A549 (cell line): ENCODE measurements around the gene SLAMF1. TPM values are rescaled to one million over a fixed set of nuclear protein-coding genes. Genes with fewer than 3 reads are reported as not detected.

Source experiments
- ATAC-seq, 2 experiments: fragments of 200-7000 bp in 1 of 2; fragments of >200 bp in 1 of 2; cut with Nextera tagmentation in 1 of 2; cut with Tn5 transposase in 1 of 2; 3 replicates each; pipeline versions ENCODE4 v1.8.0 to v1.9.1; 2018 to 2020; ENCODE audit warnings: mild to moderate bottlenecking in 1 of 2, moderate library complexity in 1 of 2
- CTCF ChIA-PET: fragments of 300-600 bp; sonication (Branson Sonifier 250); formaldehyde crosslinking; extraction: SDS; loops from one replicate; lab custom pipeline; 2021; ENCODE audit warnings: antibody characterized with exemption, inconsistent platforms; lab: Yijun Ruan, JAX
- POLR2A ChIA-PET: fragments of 350-600 bp; formaldehyde crosslinking; extraction: SDS; loops from one replicate; lab custom pipeline; 2021; ENCODE audit warnings: antibody characterized with exemption, inconsistent platforms; lab: Yijun Ruan, JAX
- DNase-seq, 2 experiments: peaks; one replicate each; pipeline versions ENCODE4 v3.0.0 to v3.0.0-alpha.2; 2011 to 2016; ENCODE audit warnings: low read depth in 1 of 2, low spot score in 1 of 2
- FAIRE-seq: peaks from 2 replicates; lab custom pipeline; 2011; peaks lifted over from hg19 to GRCh38; lab: Jason Lieb, UNC
- H3K27ac ChIP-seq, 2 experiments: fragments of >200 bp; sonication (Bioruptor Twin); formaldehyde crosslinking; 3 replicates each; pipeline ENCODE4 v1.5.1; 2016 to 2017
- H3K4me1 ChIP-seq: fragments of >200 bp; sonication (Bioruptor Twin); formaldehyde crosslinking; 3 replicates; pipeline ENCODE4 v1.6.1; 2016
- H3K4me2 ChIP-seq: fragments of >200 bp; sonication (Bioruptor Twin); formaldehyde crosslinking; 3 replicates; pipeline ENCODE4 v1.6.1; 2016
- H3K4me3 ChIP-seq: fragments of >200 bp; sonication (Bioruptor Twin); formaldehyde crosslinking; 3 replicates; pipeline ENCODE4 v1.5.1; 2016
- H3K9me3 ChIP-seq: fragments of >200 bp; sonication (Bioruptor Twin); formaldehyde crosslinking; 3 replicates; pipeline ENCODE4 v1.6.1; 2016
- BHLHE40 ChIP-seq: IDR thresholded peaks from 2 replicates; pipeline ENCODE4 v1.6.1; 2012; ENCODE audit warnings: low read depth, low read length, inconsistent platforms
- CBX8 ChIP-seq: fragments of 200-600 bp; sonication (generic); IDR thresholded peaks from 2 replicates; pipeline ENCODE4 v1.6.1; 2016
- CEBPB ChIP-seq, 2 experiments: fragments of >200 bp in 1 of 2; sonication (Bioruptor Twin) in 1 of 2; formaldehyde crosslinking in 1 of 2; IDR thresholded peaks; 2 replicates each; pipeline ENCODE4 v1.6.1; 2012 to 2016
- CHD2 ChIP-seq: fragments of 150-350 bp; IDR thresholded peaks from 2 replicates; pipeline ENCODE4 v1.6.1; 2014; ENCODE audit warnings: low read length; ENCODE audit not compliant: partially characterized antibody
- EP300 ChIP-seq, 2 experiments: fragments of >200 bp; sonication (Bioruptor Twin); formaldehyde crosslinking; IDR thresholded peaks; 2 replicates in 1 of 2; 3 replicates in 1 of 2; pipeline ENCODE4 v1.6.1; 2016 to 2017
- ESRRA ChIP-seq: fragments of 150-350 bp; IDR thresholded peaks from 2 replicates; pipeline ENCODE4 v1.6.1; 2014; ENCODE audit warnings: mild to moderate bottlenecking, low read length, borderline replicate concordance
- FOSB ChIP-seq: fragments of 250-450 bp; sonication (Bioruptor Pico); IDR thresholded peaks from 2 replicates; pipeline ENCODE4 v1.5.0; 2020; ENCODE audit warnings: mild to moderate bottlenecking, moderate library complexity
- FOSL2 ChIP-seq, 2 experiments: fragments of 450-650 bp in 1 of 2; fragments of >200 bp in 1 of 2; sonication (Bioruptor Twin) in 1 of 2; formaldehyde crosslinking; IDR thresholded peaks; 2 replicates each; pipeline versions ENCODE4 v1.5.0 to v1.6.1; 2016 to 2020; ENCODE audit warnings: mild to moderate bottlenecking in 1 of 2, moderate library complexity in 1 of 2
- HDAC2 ChIP-seq: fragments of 200-600 bp; sonication (generic); IDR thresholded peaks from 2 replicates; pipeline ENCODE4 v1.6.1; 2016
- HOXB13 ChIP-seq: fragments of 250-450 bp; sonication (Bioruptor Pico); IDR thresholded peaks from 2 replicates; pipeline ENCODE4 v1.5.0; 2020; ENCODE audit warnings: low read depth, mild to moderate bottlenecking, moderate library complexity
- HOXB5 ChIP-seq: fragments of 250-450 bp; sonication (Bioruptor Pico); IDR thresholded peaks from 2 replicates; pipeline ENCODE4 v1.5.0; 2020; ENCODE audit warnings: mild to moderate bottlenecking, moderate library complexity
- KDM1A ChIP-seq: fragments of 200-600 bp; sonication (generic); IDR thresholded peaks from 2 replicates; pipeline ENCODE4 v1.6.1; 2016; ENCODE audit warnings: low read depth, mild to moderate bottlenecking
- MAZ ChIP-seq: fragments of 150-350 bp; IDR thresholded peaks from 2 replicates; pipeline ENCODE4 v1.6.1; 2014; ENCODE audit warnings: antibody characterized with exemption, low read depth, low read length, borderline replicate concordance
- POLR2A ChIP-seq: IDR thresholded peaks from 2 replicates; pipeline ENCODE4 v1.6.1; 2012; ENCODE audit warnings: mild to moderate bottlenecking, low read length
- POLR2AphosphoS2 ChIP-seq: conservative IDR thresholded peaks from 2 replicates; pipeline ENCODE4 v1.6.1; 2012; ENCODE audit warnings: low read length, improper control_type of control experiment, inconsistent platforms
- RAD21 ChIP-seq, 2 experiments: fragments of >200 bp in 1 of 2; sonication (Bioruptor Twin) in 1 of 2; formaldehyde crosslinking in 1 of 2; IDR thresholded peaks in 1 of 2; conservative IDR thresholded peaks in 1 of 2; 2 replicates in 1 of 2; 3 replicates in 1 of 2; pipeline ENCODE4 v1.6.1; 2012 to 2018; ENCODE audit warnings: inconsistent platforms in 1 of 2
- RARB ChIP-seq: fragments of 250-450 bp; sonication (Bioruptor Pico); IDR thresholded peaks from 2 replicates; pipeline ENCODE4 v1.8.0; 2021; ENCODE audit warnings: mild to moderate bottlenecking, moderate library complexity
- RCOR1 ChIP-seq: fragments of 150-350 bp; IDR thresholded peaks from 2 replicates; pipeline ENCODE4 v1.6.1; 2014; ENCODE audit warnings: antibody characterized with exemption, low read length, low read depth
- RFX5 ChIP-seq: fragments of 450-650 bp; IDR thresholded peaks from 2 replicates; pipeline ENCODE4 v1.7.1; 2014; ENCODE audit warnings: antibody characterized with exemption, mild to moderate bottlenecking, moderate library complexity
- SMC3 ChIP-seq: fragments of >200 bp; sonication (Bioruptor Twin); formaldehyde crosslinking; IDR thresholded peaks from 3 replicates; pipeline ENCODE4 v1.6.1; 2018; ENCODE audit warnings: inconsistent platforms
- TFCP2L1 ChIP-seq: fragments of 250-450 bp; sonication (Bioruptor Pico); IDR thresholded peaks from 2 replicates; pipeline ENCODE4 v1.5.0; 2021; ENCODE audit warnings: mild to moderate bottlenecking
- TP53 ChIP-seq: fragments of 250-450 bp; sonication (Bioruptor Pico); IDR thresholded peaks from 2 replicates; pipeline ENCODE4 v1.5.0; 2021; ENCODE audit warnings: mild to moderate bottlenecking, moderate library complexity
- ZFP36 ChIP-seq: fragments of 450-650 bp; IDR thresholded peaks from 2 replicates; pipeline ENCODE4 v1.6.1; 2014; ENCODE audit warnings: borderline replicate concordance; ENCODE audit not compliant: partially characterized antibody
- WGBS: methylation state at CpG from one replicate; pipeline ENCODE4 v1.1.6; 2017; ENCODE audit errors: missing lambda C conversion rate; 5-methylcytosine and 5-hydroxymethylcytosine counted together
- polyA plus RNA-seq, 4 experiments: library from polyadenylated mRNA; depleted of rRNA in 3 of 4; stranded (reverse); fragments of >200 nt; fragmentation: RNase III in 1 of 4; extraction: RNeasy Plus Mini Kit Qiagen cat#74134 plus additional on column Dnase treatment in 1 of 4; gene quantifications; 2 replicates in 3 of 4; 3 replicates in 1 of 4; pipeline ENCODE4 v1.2.3, GENCODE V29; 2011 to 2017
- TF ChIP-seq, protein P1 (sequence below): fragments of 250-450 bp; sonication (Bioruptor Pico); IDR thresholded peaks from 2 replicates; pipeline ENCODE4 v1.5.0; 2021; ENCODE audit warnings: mild to moderate bottlenecking, moderate library complexity, borderline replicate concordance
- TF ChIP-seq, protein P2 (sequence below): IDR thresholded peaks from 2 replicates; pipeline ENCODE4 v1.6.1; 2012
- TF ChIP-seq, protein P3 (sequence below): fragments of >200 bp; sonication (Bioruptor Twin); formaldehyde crosslinking; IDR thresholded peaks from 3 replicates; pipeline ENCODE4 v1.6.1; 2016
- TF ChIP-seq, protein P4 (sequence below): fragments of 450-650 bp; IDR thresholded peaks from 2 replicates; pipeline ENCODE4 v1.6.1; 2014; ENCODE audit warnings: antibody characterized with exemption
- TF ChIP-seq, protein P5 (sequence below): fragments of 200-600 bp; sonication (generic); IDR thresholded peaks from 2 replicates; pipeline ENCODE4 v1.6.1; 2016; ENCODE audit warnings: antibody characterized with exemption, mild to moderate bottlenecking, moderate library complexity
- TF ChIP-seq, protein P6 (sequence below): fragments of 250-450 bp; sonication (Bioruptor Pico); IDR thresholded peaks from 2 replicates; pipeline ENCODE4 v1.5.0; 2020; ENCODE audit warnings: low read depth, mild to moderate bottlenecking, moderate library complexity

The SLAMF1 gene
- polyA plus RNA-seq, 2 of the 4 experiments (the other 2 are of a cell fraction) = not detected

DNA sequence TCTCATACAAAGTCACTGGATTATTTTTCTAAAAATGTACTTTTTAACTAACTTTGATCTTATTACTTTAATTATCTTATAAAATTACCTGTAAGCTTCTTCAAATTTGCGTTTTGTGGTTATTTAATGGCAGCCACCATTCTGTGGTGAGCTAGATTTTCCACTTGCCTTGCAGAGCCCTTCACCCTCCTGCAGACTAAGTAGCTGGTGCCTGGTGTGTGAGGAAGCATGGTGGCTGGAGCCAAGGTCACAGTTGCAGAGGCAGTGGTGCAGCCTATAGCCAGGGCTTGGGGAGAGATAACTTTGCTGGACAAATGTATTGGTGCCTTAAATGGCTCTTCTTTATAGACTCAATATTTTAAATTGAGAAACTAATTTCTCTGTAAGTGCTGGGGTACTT is 56.4 kb downstream of the SLAMF1 start:
- Histone ChIP-seq H3K4me2 (no peak overlapping the region), H3K9me3 (no peaks in the 10 kb centered on the region), H3K4me1 (no peaks in the 10 kb centered on the region), H3K27ac (no peak overlapping the region), H3K4me3 (no peak overlapping the region)
- no peak for FAIRE-seq
- WGBS = 13% methylated on average over 1 of the region's 1 CpG
- CTCF ChIA-PET = interaction anchor here (1.4 to 2.4 kb wide), 2 partner anchors 16 to 85 kb away, joined by 3 to 16 read pairs; no protein-coding TSS in a partner anchor
- no peak for DNase-seq
- POLR2A ChIA-PET = no interaction called here
- TF ChIP-seq, protein P1, sequence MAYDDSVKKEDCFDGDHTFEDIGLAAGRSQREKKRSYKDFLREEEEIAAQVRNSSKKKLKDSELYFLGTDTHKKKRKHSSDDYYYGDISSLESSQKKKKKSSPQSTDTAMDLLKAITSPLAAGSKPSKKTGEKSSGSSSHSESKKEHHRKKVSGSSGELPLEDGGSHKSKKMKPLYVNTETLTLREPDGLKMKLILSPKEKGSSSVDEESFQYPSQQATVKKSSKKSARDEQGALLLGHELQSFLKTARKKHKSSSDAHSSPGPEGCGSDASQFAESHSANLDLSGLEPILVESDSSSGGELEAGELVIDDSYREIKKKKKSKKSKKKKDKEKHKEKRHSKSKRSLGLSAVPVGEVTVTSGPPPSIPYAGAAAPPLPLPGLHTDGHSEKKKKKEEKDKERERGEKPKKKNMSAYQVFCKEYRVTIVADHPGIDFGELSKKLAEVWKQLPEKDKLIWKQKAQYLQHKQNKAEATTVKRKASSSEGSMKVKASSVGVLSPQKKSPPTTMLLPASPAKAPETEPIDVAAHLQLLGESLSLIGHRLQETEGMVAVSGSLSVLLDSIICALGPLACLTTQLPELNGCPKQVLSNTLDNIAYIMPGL (CRISPR knock-in tag) = no peak
- TF ChIP-seq TFCP2L1 (CRISPR knock-in tag) = no peak
- no peak for TF ChIP-seq RARB (CRISPR knock-in tag)
- no peak for TF ChIP-seq FOSB (CRISPR knock-in tag)
- no peak for TF ChIP-seq HOXB13
- TF ChIP-seq, protein P2, sequence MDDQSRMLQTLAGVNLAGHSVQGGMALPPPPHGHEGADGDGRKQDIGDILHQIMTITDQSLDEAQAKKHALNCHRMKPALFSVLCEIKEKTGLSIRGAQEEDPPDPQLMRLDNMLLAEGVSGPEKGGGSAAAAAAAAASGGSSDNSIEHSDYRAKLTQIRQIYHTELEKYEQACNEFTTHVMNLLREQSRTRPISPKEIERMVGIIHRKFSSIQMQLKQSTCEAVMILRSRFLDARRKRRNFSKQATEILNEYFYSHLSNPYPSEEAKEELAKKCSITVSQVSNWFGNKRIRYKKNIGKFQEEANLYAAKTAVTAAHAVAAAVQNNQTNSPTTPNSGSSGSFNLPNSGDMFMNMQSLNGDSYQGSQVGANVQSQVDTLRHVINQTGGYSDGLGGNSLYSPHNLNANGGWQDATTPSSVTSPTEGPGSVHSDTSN = no peak
- TF ChIP-seq ESRRA = no peak
- no peak for TF ChIP-seq RAD21 (conservative IDR thresholded peaks at IDR 0.05 in 1 of 2, IDR thresholded peaks at IDR 0.05 in 1 of 2)
- no peak for TF ChIP-seq HDAC2
- TF ChIP-seq, protein P3, sequence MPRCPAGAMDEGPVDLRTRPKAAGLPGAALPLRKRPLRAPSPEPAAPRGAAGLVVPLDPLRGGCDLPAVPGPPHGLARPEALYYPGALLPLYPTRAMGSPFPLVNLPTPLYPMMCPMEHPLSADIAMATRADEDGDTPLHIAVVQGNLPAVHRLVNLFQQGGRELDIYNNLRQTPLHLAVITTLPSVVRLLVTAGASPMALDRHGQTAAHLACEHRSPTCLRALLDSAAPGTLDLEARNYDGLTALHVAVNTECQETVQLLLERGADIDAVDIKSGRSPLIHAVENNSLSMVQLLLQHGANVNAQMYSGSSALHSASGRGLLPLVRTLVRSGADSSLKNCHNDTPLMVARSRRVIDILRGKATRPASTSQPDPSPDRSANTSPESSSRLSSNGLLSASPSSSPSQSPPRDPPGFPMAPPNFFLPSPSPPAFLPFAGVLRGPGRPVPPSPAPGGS = no peak
- no peak for TF ChIP-seq TP53 (CRISPR knock-in tag)
- no peak for TF ChIP-seq EP300 (IDR thresholded peaks at IDR 0.05)
- no peak for TF ChIP-seq POLR2A
- no peak for TF ChIP-seq SMC3
- TF ChIP-seq MAZ = no peak
- no peak for TF ChIP-seq CBX8
- TF ChIP-seq, protein P4, sequence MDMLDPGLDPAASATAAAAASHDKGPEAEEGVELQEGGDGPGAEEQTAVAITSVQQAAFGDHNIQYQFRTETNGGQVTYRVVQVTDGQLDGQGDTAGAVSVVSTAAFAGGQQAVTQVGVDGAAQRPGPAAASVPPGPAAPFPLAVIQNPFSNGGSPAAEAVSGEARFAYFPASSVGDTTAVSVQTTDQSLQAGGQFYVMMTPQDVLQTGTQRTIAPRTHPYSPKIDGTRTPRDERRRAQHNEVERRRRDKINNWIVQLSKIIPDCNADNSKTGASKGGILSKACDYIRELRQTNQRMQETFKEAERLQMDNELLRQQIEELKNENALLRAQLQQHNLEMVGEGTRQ = no peak
- TF ChIP-seq, protein P5, sequence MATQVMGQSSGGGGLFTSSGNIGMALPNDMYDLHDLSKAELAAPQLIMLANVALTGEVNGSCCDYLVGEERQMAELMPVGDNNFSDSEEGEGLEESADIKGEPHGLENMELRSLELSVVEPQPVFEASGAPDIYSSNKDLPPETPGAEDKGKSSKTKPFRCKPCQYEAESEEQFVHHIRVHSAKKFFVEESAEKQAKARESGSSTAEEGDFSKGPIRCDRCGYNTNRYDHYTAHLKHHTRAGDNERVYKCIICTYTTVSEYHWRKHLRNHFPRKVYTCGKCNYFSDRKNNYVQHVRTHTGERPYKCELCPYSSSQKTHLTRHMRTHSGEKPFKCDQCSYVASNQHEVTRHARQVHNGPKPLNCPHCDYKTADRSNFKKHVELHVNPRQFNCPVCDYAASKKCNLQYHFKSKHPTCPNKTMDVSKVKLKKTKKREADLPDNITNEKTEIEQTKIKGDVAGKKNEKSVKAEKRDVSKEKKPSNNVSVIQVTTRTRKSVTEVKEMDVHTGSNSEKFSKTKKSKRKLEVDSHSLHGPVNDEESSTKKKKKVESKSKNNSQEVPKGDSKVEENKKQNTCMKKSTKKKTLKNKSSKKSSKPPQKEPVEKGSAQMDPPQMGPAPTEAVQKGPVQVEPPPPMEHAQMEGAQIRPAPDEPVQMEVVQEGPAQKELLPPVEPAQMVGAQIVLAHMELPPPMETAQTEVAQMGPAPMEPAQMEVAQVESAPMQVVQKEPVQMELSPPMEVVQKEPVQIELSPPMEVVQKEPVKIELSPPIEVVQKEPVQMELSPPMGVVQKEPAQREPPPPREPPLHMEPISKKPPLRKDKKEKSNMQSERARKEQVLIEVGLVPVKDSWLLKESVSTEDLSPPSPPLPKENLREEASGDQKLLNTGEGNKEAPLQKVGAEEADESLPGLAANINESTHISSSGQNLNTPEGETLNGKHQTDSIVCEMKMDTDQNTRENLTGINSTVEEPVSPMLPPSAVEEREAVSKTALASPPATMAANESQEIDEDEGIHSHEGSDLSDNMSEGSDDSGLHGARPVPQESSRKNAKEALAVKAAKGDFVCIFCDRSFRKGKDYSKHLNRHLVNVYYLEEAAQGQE = no peak
- TF ChIP-seq RFX5 = no peak
- no peak for ATAC-seq

DNA sequence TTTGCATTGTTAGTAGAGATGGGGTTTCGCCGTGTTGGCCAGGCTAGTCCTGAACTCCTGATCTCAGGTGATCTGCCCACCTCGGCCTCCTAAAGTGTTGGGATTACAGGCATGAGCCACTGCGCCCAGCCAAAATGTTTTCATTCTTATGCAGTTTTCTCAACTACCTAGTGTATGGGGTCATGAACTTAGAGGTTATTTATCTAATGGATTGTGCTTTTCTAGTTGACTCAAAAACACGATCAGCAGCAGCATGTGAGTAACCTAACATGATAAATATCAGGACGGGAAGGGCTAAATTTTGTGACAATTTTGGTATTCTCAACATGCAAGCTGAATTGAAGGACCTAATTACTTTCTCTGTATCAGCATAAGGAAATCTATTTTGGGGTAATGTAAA is 58.4 kb downstream of the SLAMF1 start:
- Histone ChIP-seq H3K4me3 (no peak overlapping the region), H3K4me2 (no peak overlapping the region), H3K27ac (no peak overlapping the region), H3K4me1 (no peaks in the 10 kb centered on the region), H3K9me3 (0 out of 3 replicates have a peak, but pooled peaks cover under 1% of the 10 kb centered on the region)
- ChIA-PET CTCF (no interaction called here), POLR2A (no interaction called here)
- 57% methylated on average over 6 of the region's 6 CpGs for WGBS
- no peak for FAIRE-seq
- DNase-seq = no peak
- ATAC-seq = no peak
- TF ChIP-seq FOSL2 (IDR thresholded peaks at IDR 0.05) (no peak), FOSL2 (CRISPR knock-in tag; IDR thresholded peaks at IDR 0.05) (no peak), CHD2 (no peak), RCOR1 (no peak), ZFP36 (no peak), HOXB5 (CRISPR knock-in tag) (no peak), BHLHE40 (no peak), POLR2AphosphoS2 (no peak), ESRRA (no peak), KDM1A (no peak), CEBPB (IDR thresholded peaks at IDR 0.05) (no peak), TFCP2L1 (CRISPR knock-in tag) (no peak)
- TF ChIP-seq, protein P4 = no peak
- TF ChIP-seq, protein P6, sequence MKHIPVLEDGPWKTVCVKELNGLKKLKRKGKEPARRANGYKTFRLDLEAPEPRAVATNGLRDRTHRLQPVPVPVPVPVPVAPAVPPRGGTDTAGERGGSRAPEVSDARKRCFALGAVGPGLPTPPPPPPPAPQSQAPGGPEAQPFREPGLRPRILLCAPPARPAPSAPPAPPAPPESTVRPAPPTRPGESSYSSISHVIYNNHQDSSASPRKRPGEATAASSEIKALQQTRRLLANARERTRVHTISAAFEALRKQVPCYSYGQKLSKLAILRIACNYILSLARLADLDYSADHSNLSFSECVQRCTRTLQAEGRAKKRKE = no peak
